ENCODE measurements around the gene E2F6.
A peak's percentile ranks its signal among the peaks of the same experiment; 100 is the strongest.

E2F6 gene, protein sequence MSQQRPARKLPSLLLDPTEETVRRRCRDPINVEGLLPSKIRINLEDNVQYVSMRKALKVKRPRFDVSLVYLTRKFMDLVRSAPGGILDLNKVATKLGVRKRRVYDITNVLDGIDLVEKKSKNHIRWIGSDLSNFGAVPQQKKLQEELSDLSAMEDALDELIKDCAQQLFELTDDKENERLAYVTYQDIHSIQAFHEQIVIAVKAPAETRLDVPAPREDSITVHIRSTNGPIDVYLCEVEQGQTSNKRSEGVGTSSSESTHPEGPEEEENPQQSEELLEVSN

DNA sequence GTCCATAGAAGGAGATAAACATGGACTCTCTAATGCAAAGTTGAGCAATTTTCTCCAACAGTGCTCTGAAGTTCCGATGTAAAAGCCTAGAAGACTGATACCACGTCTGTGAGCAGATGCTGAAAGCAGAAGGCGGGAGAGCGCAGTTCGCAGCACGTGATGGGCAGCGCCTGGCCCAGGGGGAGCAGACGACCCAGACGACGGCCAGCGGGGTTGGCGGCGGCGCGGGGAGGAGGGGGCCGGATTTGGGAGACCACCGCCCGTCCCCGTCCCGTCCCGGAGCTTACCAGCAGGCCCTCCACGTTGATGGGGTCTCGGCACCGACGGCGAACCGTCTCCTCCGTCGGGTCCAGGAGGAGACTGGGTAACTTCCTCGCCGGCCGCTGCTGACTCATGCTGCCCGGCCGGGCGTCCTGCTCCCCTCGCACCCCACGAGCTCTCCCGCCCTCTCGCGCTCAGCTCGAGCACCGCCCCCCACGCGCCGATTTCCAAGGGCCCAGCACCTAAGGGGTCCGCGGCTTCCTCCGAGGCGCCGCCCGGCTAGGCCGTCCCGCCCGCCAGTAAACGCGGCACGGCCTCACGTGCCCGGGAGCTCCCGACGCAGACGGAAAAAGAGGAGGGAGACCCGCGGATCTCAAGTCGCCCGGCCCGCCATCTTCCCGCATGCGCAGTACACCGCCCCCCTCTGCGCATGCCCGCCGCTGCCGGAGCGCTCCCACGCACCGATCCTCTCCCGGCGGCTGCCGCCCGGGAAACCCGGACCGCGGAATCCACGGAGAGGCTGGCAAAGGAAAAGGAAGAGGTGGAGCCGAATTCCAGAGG, at the start of gene E2F6:
E2F6 (minus strand) TSS at position 677 of the 822 bp plus-strand sequence; CDS start at position 395, 282 bp downstream.
- DNase-seq (ENCODE audit: low spot score) = peak; percentile 80

DNA sequence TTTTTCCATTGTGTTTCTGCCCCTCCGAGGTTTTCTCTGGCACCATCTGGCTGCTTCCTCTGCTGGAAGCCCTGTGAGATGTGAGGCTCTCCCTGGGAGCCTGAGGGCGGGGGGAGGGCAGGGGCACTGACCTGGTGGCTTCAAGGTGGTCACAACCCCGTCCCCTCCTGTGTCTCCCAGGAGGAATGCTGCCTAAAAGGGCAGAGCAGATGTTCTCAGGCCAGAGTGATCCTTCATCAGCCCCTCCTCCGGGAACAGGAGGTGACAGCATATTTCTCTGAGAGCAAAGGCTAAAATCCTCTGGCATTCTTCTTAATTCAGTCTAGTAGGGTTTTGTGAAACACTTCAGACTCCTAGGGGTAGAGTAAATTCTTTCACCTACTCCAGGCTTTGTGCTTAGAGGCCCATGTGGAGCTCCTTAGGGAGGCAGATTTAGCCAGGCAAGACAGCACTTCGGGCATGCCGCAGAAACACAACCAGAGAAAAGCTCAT, 49.6 kb upstream of the E2F6 start:
- no peak for DNase-seq (ENCODE audit: low spot score)

DNA sequence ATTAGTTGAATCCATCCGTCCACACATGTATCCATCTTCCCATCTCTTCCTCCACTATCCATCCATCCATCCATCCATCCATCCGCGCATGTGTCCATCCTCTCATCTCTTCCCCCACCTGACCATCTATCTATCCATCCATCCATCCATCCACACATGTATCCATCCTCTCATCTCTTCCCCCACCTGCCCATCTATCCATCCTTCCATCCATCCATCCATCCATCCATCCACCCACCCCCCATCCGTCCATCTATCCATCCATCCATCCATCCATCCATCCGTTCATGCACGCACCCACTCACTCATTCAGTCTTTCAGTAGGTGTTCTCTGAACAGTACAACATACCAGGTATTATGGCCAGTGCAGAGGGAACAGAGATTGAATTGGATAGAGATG, 48.9 kb upstream of the E2F6 start:
- no peak for DNase-seq (ENCODE audit: low spot score)

DNA sequence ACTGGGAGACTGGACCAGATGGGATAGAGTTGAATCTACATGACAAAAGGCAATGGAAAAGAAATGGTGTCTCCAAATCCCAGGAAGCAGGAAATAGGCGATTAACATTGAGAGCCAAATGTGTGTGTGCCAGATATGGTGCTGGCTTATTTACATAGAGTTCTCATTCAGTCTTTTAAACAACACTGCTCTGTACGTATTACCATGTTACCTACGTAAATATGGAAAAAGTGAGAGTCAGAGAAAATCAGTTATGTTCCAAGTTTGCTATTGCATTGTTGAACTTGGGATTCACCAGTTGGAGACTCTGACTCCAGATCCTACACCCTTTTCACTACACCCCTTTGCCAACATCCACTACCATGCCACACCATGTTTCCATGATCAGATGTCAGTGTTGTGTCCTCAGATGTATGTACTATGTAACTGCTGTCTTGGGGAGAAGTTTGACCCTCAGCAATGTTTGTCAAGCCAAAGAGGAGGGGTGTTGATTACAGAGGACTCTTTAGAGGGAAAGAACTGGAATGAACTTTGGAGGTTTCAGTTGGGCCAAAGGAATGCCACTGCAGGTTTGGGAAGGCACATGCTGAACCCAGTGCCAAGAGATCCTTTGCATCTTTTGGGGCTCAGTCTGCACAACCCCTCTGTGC, 48.2 kb upstream of the E2F6 start:
- DNase-seq (ENCODE audit: low spot score) = no peak

DNA sequence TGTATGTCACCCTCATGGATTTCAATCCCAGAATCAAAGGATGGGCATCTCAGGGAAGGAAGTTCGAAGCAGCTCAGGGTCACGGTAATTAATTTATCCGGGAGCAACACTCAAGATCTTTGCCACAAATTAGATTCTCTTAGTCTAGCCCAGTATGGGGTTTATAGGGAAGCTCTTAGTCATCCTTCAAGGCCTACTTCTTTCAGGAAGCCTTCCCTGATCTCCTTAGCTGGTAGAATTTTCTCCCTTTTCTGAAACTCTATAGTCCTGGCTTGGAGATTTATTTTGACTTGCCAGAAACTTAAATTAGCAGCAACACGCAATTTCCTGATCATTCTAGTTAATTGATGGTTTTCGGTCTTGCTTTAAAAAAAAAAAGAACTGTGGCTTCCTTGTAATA, 47.4 kb upstream of the E2F6 start:
- no peak for DNase-seq (ENCODE audit: low spot score)

DNA sequence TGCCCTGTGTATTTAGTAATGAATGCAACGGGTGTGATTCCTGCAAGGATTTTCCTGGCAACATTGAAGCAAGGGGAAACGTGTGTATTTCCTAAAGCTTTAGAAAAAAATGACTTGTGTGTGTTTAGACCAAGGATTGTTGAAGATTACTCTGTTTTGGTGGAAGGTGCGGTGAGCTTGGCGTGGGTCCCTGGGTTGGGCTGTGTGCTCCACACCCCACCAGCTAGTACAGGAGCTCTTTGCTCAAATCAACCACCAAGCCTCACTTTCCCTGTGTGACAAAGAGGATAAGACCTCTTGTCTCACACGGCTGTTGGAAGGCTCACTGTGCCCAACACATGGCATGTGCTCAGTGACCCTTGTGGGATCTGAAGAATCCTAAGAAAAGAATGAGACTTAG, 46.5 kb upstream of the E2F6 start:
- DNase-seq (ENCODE audit: low spot score) = no peak

DNA sequence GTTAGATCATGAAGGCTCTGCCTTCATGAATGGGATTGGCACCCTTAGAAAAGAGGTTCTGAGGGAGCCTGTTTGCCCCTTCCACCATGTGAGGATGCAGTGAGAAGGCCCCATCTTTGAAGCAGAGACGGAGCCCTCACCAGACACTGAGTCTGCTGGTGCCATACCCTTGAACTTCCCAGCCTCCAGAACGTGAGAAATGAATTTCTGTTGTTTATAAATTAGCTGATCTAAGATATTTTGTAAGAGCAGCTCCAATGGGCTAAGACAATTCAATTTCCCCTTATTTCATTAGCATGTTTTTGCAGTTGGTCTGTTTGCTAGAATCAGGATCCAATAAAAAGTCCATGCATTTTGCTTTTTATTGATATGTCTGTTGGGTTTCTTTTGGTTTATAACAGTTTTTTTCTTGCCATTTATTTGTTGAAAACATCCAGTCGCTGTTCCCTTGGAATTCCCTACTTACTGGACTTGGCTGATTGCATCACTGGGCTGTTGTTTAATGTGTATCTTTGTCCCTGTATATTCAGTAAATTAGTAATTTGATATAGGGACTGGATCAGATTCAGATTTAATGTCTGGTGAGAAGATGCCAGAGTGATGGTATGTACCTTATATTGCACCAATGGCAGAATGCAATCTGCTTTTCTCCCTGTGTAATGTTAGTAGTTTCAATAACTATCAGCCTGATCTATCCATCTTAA, 43.8 kb upstream of the E2F6 start:
- DNase-seq (ENCODE audit: low spot score) = no peak

DNA sequence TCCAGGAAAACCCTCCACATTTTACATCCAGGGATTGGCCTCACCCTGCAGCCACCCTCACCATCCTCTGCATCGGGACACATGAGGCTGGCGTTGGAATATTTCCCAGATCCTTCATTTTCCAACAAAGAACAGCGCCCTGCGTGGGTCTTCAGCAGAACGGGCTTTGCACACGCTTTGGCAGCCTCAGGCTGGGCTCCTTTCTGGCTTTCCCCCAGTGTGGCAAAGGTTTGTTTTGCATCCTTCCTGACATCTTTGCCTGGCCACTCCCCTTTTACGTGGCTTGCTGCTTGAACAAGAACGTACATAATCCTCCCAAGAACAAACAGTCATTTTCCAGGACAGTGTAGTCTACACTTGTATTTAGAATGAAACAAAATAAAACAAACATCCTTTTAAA, 42.3 kb upstream of the E2F6 start:
- DNase-seq (ENCODE audit: low spot score) = no peak

DNA sequence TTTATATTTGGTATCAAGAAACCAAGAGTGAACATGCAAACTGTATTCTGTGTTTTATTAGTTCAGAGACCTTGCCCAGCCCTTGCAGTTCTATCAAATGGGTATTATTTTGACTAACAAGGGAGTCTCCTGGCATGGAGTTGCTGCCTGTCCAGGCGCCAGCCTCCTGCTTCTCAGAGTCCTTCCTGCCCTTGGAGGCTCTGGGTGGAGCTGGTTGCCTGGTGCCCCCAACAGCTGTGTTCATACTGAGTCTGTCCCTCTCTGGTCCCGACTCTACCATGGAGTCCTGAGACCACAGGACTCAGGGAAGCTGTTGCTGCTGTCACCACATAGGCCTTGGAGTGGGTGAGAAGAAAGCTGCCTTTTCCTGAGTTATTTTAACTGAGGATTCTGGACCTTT, 41.6 kb upstream of the E2F6 start:
- no peak for DNase-seq (ENCODE audit: low spot score)

DNA sequence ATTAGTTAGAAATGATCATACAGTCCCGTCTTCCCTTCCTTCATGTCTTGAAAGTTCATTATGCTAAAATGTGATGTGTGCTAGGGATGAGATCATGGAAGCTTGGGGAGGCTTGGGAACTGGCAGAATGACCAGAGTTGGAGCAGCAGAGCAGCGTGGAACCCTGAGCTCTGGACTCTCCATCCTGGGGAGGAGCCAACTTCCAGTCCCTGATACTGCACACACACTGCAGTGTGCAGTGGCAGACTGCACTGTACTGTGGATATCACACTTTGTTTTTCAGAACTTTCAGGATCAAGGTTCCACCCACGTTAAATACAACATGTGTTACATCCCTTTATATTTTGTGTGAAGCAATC, 40.6 kb upstream of the E2F6 start:
- no peak for DNase-seq (ENCODE audit: low spot score)

DNA sequence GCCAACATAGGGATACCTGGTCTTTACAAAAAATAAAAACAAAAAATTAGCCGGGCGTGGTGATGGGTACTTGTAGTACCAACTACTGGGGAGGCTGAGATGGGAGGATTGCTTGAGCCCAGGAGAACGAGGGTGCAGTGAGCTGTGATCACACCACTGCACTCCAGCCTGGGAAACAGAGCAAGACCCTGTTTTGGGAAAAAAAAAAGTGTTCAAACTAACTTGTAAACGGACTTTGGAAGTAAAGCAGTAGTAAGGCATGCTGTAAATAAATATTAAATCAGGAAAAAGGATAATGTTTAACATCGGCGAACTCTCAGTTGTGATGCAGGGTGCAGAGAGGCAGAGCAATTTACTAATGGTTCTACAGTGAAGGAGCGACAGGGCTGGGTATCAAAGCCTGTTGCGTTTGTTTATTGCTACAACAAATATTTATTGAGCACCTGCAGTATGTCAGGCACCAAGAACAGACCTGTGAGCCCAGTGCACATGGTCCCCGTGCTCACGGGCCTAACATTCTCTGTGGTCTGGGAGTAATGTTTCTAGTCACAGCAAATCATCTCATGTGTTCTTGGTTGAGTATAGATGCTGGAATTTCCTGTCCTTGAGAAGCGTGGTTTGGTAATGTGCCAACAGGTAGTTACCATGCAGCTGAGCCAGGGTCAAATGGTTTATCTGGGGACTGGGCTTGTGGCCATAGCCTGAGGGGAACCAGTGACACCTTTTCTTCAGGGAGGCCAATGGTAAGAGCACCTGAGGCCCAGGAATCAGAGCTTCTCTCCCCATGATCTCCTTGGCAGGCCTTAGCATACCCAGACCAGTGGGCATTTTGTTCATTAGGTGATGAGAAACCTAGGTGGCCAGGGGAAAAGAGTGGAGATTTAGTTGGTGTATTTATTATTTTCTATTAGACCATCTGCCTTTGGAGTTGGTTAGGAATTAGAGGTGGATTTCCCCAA, 40.0 kb upstream of the E2F6 start:
- DNase-seq (ENCODE audit: low spot score) = no peak

DNA sequence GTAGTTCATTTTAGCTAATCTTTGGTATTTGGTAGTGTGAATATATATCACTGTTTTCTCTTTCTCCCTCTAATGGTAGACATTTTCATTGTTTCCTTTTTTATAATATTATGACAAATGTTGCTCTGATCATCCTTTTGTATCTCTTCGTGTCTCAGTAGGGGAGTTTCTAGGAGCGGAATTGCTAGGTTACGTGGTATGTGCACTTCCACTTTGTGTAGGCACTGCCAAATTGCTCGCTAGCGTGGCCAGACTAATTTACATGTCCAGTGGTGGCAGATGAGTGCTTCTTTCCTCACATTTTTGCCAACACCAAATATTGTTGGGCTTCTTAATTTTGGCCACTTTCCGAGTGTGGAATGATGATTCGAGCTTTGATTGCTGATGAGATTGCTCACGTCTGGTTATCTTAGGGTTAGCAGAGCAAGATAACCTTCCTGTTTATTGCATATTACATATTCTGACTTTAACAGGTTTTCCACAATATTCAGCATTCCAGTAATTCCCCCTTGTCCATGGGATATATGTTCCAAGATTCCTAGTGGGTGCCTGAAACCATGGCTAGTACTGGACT, 37.5 kb upstream of the E2F6 start:
- DNase-seq (ENCODE audit: low spot score) = no peak

DNA sequence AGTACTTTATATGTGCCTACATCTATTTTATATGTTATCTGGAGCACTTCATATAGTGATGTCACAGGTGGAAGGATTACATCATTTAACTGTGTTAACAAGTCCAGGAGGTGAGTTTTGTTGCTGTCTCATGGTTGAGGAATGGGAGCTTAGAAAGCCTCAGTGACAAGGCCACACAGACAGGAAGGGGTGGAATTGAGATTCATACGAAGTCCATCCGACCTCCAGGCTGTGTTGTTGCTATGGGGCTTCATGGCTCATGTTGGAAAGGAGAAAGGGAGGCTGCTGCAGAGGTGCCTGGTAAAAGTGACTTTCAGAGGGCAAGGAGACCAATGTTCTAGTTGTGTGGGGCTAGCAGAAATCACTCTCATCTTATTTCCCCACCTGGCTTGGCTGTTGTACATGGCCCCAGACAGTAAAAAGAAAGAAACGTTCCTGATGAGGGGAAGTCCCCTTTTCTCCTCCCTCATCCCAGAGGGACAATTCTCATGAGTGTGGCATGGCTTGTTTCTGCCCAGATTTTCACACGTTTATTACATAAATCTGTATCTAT, 36.9 kb upstream of the E2F6 start:
- DNase-seq (ENCODE audit: low spot score) = no peak

DNA sequence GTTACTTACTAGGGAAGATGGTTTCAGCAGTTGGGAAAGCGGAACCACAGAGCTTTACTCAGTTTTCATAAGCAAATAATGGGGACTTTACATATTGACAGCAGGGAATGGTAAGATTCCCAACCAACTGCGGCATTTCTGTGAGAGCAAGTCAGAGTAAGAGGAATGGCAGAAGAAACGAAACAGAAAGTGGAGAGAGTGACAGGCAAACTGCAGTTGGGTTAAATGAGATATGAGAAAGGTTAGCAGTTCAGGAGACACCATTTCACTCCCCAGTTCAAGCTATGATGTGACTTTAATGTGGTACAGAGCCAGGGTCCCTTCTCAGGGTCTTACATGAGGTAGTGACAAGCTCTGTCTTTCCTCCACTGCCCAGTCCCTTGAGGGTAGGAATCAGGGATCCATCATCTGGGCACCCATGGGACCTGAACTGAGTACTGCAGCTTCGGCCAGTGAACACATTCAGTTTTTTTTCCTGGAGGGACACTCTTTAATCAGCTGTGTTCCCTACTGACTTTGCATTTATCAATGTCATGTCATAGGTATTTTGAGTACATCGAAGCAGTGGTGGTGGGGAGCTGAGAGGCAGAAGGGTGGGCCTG, 34.8 kb upstream of the E2F6 start:
- DNase-seq (ENCODE audit: low spot score) = no peak

DNA sequence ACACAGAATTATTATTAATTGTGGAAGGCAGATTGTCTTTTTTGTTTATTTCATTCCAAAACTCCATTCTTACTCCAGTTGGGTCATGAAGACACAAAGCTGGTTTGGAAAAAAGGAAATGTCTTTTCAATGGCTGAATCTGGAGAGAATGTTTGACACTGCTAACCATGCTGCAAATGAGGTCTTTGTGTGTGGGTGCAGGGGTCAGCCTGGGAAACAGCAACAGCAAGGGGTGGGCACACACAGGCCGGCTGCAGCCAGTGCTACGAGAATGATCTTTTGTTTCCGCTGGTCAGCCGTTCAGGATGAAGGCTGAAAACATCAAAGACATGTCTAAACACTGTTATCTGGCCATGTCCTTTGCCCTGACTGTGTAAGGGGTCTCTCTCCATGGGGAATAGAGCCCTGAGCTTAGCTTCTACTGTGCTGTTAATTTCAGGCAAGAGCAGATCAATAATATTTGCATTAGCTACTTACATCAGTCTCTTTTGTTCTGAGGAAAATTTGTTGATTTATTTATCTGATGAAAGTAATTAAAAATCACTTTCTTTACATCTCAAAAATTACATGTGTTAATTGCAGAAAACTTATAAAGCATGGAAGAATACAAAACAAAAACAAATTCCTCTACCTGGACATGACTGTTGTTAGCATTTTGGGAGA, 33.3 kb upstream of the E2F6 start:
- no peak for DNase-seq (ENCODE audit: low spot score)

DNA sequence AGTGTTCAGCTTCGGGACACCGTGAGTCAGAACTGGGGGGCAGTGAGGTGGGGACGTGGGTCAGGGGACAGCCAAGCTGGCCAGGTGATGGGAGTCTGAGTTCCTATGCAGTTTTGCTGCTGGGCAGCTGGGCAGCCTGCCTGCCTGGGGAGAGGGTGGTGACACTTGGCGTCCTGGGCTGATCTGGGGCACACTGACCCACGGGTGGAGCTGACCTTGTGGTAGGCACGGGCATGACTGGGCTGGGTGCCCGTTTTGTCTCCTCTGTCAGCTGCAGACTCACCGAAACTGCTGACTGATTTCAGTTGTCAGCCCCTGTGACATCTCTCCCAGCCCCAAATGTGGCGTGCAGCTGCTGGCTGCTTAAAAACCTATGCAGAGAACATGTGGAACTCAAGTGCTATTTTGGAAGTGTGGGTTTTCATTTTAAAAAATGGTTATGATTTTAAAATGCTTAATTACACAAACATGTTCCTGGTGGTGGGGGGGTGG, 32.6 kb upstream of the E2F6 start:
- no peak for DNase-seq (ENCODE audit: low spot score)

DNA sequence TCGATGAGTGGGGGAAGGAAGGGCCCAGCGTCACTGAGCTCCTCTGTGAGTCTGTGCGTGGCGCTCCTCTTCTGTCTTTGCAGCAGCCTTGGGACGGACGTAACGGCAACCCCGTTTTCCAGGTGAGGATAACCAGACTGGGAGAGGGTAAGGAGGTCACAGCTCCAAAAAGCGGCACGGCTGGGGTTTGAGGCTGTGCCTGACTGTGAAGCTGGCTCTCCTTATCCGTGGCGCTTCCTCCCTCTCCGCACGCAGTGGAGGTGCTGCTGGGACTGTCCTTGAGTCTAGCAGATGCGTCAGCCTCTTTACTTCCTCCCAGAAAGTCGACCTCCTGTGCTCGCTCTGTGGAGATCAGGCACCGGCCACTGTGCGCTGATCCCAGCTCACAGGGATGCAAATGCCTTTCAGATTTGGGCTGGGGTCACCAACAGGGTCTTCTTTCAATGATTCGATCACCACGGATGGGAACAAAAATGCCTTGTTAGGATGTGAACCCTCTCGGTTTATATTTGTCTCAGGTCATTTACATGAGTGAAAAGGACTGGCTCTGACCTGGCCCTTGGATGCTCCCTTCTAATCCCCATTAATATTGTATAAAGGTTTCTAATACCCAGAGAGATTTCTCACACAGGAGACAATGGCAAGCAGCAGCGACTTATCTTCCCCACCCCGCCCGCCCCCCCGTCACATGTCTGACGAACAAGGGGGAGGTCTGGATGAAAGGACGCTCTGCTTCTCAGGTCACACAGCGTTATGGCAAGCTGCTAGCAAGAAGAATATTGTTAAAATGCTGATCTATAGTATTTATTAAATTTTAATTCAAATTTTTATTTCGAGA, 30.1 kb upstream of the E2F6 start:
- DNase-seq (ENCODE audit: low spot score) = no peak

DNA sequence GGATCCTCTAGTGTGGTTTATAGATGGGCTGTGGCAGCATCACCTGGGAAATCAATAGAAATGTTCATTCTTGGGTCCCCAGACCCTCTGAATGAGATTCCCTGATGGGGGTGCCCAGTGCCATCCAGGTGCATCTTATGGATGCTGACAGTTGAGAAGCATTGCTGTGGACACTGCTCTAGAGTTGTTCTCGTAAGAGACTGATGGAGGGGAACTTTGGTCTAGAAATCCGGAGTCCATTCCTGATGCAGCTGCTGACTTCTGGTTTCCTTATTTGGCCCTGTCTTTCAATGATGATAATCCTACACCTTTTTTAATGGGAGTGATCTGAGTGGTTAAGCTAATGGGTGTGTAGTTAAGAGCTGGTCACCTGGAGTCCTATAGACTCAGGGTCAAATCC, 28.3 kb upstream of the E2F6 start:
- no peak for DNase-seq (ENCODE audit: low spot score)
